GM21381 (cell line): Measurements from ENCODE around the gene HOXA9.

Experiments used
- ATAC-seq: cut with Tn5 transposase; IDR thresholded peaks from one replicate; pipeline ENCODE4 v1.9.1; 2021; ENCODE audit warnings: mild to moderate bottlenecking, moderate library complexity; ENCODE audit not compliant: unreplicated experiment

HOXA9 gene

GRCh38 chr7:27155816-27156507 lies 9.4 kb downstream of the HOXA9 start:
- ATAC-seq, result no peak

- ATAC-seq, result no peak
Measured at GRCh38 chr7:27154901-27155815, 10.2 kb downstream of the HOXA9 start.

DNA sequence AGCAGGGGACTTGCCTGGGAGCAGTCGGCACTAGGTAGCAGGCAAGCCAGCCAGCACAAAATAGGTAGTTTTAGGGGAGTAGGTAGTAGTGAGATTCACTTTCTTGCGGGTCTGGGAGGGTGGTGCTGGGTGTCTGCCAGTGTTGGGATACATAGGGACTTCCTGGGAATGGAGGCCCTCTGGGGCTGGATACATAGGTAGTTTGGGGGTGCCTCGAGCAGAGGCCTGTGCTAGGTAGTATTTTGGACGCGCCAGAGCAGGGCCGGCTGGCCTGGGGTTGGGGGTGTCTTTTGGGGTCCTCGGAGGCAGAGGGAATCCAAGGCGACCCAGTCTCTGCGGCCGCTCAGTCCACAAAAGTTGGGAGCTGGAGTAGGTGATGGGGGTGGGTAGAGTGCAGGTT lies 11.0 kb downstream of the HOXA9 start:
- ATAC-seq, result no peak

DNA sequence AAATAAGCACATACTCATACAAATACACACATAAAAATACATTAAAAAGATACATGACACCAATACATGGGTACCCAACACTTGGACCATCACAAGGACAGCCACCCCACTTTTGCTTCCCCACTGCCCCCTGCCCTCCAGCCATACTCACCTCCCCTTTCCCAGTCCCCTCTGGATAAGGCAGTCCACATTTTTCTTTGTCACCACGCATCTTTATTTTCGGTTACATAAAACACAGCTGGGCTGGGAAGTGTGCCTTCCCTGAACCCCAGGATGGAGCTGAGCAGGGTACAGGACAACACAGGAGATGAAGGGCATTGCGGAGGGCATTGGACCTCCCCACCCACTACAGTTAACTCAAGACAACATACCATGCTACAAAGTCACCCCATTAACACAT lies 11.8 kb downstream of the HOXA9 start:
- no peak for ATAC-seq

- ATAC-seq, result no peak
Measured at GRCh38 chr7:27152816-27153442, 12.4 kb downstream of the HOXA9 start.

DNA sequence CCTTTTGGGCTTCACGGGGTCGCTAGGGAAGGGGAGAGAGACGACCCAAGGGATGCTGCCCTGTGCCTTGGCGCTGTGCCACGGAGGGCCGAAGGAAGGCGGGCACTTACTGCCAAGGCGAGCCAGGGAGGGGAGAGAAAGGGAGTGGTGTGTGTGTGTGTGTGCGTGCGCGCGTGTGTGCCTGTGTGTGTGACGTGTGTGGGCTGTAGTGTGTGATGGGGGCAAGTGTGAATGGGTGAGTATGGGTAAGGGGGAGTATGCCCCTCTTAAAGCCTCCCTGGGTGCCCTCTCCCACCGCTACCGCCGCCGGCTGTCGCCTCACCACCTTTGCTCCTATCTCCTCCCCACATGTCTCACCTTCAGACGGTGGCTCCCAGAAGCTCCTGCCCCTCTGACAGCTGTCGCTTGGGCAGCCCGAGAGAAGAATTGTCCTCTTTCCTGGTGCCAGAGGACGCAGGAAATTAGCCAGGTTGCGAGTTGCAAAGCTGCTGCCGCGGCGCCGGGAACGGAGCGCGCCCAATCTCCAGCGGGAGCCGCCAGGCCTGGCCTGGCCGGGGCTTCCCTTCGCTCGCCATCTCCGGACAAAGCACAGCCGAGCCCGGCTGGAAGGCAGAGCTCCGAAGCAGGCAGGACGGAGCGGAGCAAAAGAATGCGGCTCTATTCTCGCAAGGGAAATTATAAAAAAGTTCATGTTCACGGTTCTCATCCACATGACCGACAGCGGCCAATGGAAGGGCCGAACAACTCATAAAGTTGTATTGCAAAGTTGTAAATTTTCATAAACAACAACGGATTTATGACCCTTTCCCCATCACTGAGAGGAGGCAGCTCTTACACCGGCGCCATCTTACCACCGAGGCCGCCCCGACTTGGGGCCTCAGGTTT lies 13.2 kb downstream of the HOXA9 start, which contains the start of gene HOXA3:
Gene HOXA3, minus strand, starts transcription at position 653 of the 885 bp plus-strand sequence. CDS start 41,943 bp downstream, outside the sequence.
- ATAC-seq, result no peak

DNA sequence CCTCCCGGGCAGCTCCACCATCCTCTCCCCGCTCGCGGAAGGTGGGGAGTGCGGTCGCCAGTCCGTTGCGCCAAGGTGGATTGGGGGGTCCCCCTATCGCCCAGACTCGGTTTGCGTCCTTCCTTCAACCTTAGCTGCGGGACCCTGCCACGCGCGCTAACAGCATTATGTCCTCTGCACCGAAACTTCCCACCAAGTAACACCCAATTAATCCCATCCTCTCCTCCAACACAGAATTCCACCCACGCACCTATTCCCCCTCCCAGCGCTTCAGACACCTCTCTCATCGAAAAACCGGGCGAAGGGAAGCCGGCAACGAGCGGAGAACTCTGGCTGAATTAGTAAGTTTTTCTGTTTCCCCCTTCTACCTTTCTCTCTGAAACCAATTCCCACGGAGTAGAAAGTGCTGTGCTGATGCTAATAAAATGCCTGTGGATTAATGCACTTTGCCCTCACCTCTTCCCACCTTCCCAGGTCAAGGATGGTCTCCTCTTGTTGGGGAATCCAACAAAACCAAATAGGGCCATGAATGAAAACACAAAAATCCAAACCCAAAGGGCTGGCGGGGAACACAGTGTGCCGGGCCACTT lies 13.9 kb downstream of the HOXA9 start:
- ATAC-seq, result no peak

DNA sequence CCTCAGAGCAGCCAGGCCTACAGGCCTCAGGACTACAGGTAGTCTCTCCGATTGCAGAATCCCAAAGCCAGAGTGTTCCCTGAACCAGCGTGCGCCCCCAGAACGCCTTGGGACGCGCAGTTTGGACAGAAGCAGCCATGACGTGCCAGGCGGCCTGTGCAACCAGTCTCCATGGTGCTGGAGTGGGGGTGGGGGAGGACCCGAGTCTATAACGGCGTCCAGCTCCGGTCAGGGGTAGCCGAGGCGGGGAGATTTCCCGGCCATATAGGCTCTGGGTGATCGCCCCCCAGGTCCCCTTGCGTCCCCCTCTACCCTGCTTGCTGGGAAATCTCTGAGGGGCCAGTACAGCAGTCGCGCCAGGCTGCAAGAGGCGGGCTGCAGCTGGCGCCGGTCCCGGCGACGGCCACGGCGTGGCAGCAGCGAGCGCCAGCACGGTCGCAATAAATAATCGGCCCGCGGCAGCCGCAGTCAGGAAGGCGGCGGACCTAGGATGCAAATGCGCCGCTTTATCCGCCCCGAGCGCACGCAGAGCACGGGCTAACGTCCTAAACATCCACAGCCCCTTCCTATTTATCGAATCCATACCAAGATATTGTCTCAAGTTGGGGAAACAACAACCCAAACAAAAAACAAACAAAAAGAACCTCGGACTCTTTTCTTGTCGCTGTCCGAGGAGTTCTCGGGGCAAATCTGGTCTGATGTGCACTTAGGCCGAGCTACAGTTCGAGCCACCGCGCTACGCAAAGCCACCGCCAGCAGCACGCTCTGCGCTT lies 14.6 kb downstream of the HOXA9 start:
- peak; percentile 88 for ATAC-seq

DNA sequence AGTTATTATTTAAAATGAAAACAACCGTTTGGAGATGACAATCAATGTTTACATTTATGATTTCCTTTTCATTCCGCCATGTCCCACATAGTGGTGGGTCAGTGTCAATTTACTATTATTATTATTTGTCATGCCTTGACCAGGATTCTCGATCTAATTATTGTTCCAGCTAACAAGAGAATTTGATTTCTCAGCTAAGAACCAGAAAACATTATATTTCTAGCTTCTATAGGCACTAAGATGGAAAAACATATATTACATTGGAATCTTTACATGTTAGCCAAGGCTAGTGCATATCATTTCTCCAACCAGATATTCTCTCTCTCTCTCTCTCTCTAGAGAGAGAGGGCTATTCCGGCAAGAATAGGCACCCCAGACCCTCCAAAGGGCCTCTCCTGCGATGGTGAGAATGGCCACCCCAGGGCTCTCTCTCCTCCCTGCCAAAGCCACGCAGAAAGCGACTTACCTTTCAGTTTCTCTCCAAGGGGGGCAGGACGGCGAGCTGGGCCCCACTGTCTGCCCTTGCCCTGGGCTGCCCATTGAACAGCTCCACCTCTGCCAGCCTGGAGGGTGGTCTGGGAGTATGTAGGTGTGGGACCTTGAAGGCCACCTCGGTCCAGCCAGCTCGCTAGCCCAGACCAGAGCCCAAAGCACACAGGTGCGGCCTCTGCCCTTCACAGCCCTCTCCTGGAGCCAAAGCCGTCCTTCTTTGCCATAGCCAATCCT lies 15.3 kb downstream of the HOXA9 start:
- ATAC-seq, result no peak

DNA sequence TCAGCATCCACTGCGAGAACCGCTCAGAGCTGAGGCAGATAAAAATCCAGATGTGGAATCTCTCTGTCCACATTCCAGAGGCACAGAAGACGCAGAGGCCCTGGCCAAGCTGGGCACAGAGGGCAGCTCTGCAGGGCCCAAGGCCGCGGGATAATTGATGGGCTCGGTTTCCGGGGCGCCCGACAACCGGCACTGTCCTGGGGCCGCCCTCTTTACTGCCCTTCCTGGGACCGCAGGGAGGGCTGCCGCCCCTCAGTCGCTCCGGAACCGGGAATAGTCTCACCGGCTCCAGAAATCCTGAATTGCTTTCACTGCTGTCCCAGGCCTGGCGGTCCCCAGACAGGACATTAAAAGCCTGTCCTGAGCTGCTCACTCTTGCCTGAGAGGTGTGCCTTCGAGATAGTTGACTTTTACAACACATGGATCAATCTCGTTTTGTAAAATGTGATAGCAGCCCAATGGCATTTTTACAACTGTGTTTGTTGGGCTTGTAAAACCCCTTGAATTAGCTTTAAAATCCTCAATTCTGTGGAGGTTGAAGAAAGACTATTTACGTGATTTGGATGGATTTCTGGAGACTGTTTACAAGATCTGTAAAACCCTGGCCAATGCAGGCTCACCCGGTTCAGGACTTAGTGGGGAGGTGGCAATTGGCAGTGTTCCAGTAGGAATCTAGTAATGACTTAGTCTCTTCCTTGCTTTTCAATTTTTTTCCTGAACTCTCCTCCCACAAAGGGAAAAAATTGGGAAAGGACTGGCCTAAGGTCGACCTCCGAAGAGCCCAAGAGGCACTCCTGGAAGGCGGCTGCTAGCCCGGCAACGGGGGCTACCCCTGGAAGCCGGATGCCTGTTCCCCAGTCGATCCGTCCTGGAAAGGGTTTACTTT lies 16.3 kb downstream of the HOXA9 start:
- no peak for ATAC-seq

GRCh38 chr7:27148031-27148755 lies 17.1 kb downstream of the HOXA9 start:
- ATAC-seq, result no peak

GRCh38 chr7:27147199-27148030 lies 17.9 kb downstream of the HOXA9 start, which contains the start of gene HOXA6:
Gene HOXA6, minus strand, starts transcription at chr7:27147774. Its CDS starts 25 bp downstream, at chr7:27147749.
- no peak for ATAC-seq

DNA sequence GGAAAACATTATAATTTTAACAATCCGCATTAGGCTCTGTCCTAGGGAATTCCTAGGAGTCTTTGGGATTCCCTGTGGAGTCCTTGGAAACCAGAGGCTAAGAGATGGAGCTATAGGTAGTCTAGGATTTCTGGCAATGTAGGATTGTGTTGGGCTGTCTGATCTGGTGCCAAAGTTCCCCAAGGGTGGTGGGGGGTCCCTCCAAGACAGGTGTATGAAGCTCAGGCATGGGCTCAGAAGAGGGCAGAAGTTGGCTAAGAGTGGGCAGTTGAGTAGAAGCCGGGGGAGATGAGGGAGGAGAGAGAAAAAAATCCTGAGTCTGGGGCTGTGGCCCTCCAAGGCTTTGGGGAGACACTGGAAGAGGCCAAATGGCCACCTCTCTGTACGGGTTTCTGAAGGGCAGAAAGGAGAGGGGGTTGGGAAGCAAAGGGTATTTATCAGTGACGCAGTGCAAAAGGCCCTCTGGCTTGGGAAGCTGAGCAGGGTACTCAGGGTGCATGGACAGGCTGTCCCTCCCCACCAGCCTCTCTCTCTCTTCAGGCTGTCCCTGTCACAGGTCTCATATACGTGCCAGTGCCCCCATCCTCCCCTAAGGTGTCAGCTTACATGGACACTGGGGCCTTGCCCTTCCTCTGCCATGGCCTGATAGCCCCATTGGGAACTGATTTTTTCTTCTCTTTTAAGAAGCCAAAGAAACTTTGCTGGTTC lies 18.7 kb downstream of the HOXA9 start:
- ATAC-seq, result no peak

DNA sequence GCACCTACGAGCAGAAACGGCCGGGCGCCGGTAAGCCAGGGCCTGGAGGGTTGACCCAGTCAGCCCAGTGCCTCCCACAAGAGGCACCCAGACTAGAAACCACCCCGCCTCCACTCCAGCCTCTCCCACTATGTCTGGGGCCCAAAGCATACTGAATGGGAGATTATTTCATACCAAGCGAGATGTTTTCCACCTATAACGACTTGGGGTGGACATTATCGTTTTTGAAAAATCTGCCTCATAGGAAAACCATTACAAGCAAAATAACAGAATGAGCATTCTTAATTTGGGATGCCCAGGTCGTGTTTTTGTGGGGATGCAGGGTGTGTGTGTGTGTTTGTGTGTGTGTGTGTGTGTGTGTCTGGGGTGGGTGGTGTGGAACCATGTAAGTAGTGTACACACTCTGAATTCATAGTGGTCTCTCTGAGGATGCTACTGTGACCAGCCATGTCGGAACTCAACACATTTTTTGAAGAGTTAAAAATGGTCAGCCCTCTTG lies 19.4 kb downstream of the HOXA9 start:
- no peak for ATAC-seq

DNA sequence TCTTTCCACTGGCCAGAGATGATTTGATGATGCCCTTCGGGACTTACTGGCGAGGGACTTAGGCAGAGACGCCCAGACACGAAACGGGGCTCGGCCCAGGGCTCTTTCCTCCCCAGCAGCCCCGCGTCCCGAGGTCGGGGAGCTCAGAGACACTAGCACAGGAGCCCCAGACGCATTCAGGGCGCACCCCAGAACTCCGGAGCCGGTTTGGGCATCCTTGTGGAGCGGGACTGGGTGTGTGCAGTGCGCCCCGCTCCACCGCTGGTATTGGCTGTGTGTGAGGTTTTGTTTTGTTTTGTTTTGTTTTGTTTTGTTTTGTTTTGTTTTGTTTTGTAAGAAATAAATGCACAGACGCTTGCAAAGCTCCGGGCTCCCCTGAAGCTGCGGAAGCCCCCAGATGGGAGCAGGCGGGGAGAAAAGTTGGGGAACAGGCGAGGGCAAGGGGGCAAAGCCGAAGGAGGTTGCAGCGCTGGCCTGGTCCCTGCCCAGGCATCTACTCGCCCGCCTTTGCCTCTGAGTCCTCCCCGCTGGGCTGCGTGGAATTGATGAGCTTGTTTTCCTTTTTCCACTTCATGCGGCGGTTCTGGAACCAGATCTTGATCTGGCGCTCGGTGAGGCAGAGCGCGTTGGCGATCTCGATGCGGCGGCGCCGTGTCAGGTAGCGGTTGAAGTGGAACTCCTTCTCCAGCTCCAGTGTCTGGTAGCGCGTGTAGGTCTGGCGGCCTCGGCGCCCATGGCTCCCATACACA lies 20.0 kb downstream of the HOXA9 start:
- ATAC-seq, result no peak
